GM21717 (cell line): Measurements from ENCODE around the gene DLL3.
A peak's percentile ranks its signal among the peaks of the same experiment; 100 is the strongest.
"Not testable (repeated sequence)": the region's sequence is repeated elsewhere in the genome, so short reads cannot be mapped to it uniquely, and the experiment has no call there.

Experiments used
- ATAC-seq: cut with Tn5 transposase; IDR thresholded peaks from one replicate; pipeline ENCODE4 v1.9.1; 2021; ENCODE audit warnings: mild to moderate bottlenecking, moderate library complexity; ENCODE audit not compliant: unreplicated experiment

DLL3 gene

GRCh38 chr19:39498798-39499642 is at the start of gene DLL3:
TSS of gene DLL3 (plus strand) at chr19:39498947. CDS start at chr19:39498975, 28 bp downstream.
- ATAC-seq: no peak

GRCh38 chr19:39449116-39449797 is 49.5 kb upstream of the DLL3 start:
- no peak for ATAC-seq

DNA sequence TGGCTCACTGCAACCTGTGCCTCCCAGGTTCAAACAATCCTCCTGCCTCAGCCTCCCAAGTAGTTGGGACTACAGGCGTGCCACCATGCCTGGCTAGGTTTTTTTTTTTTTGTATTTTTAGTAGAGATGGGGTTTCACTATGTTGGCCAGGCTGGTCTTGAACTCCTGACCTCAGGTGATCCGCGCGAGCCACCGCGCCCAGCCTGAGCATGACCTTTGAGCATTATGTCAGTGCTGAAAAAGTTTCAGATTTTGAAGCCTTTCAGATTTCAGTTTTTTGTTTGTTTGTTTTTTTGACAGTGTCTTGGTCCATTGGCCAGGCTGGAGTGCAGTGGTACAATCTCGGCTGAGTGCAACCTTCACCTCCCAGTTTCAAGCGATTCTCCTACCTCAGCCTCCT is 47.5 kb upstream of the DLL3 start:
- not testable (repeated sequence) for ATAC-seq

DNA sequence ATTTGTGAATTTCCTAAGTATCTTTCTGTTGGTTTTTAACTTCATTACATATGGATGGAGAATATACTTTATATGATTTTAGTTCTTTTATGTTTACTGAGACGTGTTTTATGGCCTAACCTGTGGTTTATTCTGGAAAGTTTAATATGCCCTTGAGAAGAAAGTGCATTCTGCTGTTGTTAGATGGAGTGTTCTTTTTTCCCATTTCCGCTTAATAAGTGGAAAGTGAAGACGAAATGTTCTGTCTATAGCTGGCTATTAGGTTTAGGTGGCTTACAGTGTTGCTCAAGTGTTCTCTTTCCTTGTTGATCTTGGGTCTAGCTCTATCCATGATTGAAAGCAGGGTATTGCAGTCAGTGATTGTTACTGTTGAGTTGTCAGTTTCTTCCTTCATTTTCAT is 35.3 kb upstream of the DLL3 start:
- no peak for ATAC-seq

DNA sequence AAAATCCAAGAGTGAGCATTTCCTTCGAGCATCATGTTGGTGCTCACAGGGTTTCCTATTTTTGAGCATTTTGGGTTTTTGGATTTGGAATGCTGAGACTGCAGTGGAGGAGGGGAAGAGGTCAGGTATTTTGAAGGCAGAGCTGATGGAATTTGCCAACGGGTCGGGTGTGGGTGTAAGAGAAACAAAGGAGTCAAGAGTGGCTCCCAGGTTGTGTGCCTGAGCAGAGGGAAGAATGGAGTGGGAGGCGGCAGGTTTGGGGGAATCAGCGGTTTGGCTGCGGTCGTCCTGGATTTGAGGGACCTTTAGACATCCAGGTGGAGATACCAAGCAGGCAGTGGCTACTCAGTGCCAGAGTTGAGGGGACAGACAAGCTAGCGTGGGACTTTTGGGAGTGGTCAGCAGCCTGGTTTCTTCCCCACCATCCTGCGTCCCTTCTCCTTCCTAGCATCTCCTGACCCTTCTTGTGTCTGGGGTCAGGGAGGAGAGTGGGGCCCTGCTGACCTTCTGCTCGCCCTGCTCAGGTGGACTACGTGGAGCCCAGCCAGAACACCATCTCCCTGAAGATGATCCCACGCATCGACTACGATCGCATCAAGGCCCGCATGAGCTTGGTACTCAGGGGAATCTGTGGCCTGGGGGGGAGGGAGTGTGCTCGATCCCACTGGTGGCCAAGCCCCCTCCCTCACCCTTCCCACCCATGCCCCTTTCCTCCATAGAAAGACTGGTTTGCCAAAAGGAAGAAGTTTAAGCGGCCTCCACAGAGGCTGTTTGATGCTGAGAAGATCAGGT is 32.6 kb upstream of the DLL3 start:
- ATAC-seq: no peak

GRCh38 chr19:39467941-39468340 is 30.8 kb upstream of the DLL3 start:
- no peak for ATAC-seq

DNA sequence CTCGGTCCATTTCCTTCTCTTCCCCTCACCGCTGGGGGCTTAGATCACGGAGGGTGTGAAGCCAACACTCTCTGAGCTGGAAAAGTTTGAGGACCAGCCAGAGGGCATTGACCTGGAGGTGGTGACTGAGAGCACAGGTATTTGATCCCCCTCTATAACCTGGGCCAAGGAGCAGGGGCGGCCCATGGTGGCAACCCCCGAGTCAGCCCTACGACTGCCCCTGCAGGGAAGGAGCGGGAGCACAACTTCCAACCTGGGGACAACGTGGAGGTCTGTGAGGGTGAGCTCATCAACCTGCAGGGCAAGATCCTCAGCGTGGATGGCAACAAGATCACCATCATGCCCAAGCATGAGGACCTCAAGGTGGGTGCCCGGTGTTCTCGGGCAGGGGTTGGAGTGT is 29.7 kb upstream of the DLL3 start:
- no peak for ATAC-seq

DNA sequence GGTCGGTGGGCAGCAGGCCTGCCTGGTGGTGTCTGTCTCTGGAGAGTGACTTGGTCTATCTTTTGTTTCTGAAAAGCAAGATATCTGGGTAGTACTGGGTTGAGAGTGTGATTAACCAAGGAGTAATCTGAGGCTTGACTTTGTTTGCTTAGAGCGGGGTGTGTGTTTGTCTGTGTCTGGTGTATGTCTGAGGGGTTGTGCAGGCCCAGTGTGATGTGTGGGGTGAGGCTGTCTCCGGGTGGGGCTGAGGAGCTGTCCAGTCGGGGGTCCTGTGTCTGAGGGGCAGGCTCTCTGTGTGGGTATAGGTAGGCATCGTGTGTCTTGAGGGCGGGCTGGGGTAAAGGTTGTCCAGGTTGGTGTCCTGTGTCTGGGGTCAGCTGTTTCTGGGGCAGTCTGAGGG is 29.2 kb upstream of the DLL3 start:
- ATAC-seq: no peak

- no peak for ATAC-seq
Observed at GRCh38 chr19:39470724-39471339, 27.9 kb upstream of the DLL3 start.

- ATAC-seq: no peak
Observed at GRCh38 chr19:39471756-39472536, 26.8 kb upstream of the DLL3 start.

DNA sequence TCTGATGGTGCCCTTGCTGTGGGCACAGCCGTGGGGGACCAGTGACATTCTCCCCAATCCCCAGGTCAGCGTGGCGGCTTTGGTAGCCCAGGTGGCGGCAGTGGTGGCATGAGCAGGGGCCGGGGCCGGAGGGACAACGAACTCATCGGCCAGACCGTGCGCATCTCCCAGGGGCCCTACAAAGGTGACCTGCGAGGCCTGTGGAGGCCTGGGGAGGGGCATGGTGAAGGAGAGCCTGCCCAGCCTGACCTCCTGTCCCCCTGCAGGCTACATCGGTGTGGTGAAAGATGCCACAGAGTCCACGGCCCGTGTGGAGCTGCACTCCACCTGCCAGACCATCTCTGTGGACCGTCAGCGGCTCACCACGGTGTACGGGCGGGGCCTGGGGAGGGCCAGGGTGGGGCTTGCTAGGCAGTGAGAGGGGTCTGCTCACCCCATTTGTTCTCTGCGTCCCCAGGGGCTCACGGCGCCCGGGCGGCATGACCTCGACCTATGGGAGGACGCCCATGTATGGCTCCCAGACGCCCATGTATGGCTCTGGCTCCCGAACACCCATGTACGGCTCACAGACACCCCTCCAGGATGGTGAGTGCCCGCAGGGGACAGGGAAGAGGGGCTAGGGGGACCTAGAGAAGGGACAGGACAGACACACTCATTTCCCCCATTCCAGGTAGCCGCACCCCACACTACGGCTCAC is 25.9 kb upstream of the DLL3 start:
- ATAC-seq: no peak

- ATAC-seq: no peak
Observed at GRCh38 chr19:39473443-39473960, 25.2 kb upstream of the DLL3 start.

DNA sequence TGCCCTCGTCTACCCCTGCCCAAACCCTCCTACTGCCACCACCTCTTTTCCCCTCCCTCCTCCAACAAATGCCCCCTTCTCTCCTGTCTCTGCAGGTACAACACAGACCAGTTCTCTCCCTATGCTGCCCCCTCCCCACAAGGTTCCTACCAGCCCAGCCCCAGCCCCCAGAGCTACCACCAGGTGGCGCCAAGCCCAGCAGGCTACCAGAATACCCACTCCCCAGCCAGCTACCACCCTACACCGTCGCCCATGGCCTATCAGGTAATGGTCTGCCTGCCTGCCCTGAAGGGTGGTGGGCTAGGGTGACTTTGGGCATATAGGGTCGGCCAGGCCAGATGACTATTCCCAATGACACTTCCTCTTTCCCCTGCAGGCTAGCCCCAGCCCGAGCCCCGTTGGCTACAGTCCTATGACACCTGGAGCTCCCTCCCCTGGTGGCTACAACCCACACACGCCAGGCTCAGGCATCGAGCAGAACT is 24.6 kb upstream of the DLL3 start:
- no peak for ATAC-seq

DNA sequence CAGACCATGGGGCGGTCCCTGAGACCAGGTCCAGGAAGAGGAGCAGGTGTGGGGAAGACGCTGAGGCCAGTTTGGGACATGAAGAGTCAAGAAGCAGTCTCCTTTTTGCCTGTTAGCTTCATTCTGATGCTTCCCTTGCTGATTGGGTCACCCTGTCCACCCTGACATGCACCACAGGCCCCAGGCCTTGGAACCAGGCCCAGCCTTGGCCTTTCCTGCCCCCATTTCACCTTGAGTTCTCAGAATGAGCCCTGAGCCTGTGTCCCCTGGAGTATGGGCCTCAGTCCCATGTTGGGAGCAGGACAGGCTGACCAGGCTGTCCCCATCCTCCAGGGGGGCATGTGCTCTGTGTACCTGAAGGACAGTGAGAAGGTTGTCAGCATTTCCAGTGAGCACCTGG is 23.0 kb upstream of the DLL3 start:
- ATAC-seq: no peak

DNA sequence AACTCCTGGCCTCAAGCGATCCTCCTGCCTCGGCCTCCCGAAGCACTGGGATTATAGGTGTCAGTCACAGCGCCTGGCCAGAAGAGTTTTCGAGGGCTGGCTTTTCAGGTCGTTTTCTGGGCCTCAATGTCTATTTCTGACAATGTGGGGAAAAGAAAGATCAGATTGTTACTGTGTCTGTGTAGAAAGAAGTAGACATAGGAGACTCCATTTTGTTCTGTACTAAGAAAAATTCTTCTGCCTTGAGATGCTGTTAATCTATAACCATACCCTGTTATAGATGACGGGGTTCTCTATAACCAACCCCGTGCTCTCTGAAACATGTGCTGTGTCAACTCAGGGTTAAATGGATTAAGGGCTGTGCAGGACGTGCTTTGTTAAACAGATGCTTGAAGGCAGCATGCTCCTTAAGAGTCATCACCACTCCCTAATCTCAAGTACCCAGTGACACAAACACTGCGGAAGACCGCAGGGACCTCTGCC is 19.4 kb upstream of the DLL3 start:
- not testable (repeated sequence) for ATAC-seq

DNA sequence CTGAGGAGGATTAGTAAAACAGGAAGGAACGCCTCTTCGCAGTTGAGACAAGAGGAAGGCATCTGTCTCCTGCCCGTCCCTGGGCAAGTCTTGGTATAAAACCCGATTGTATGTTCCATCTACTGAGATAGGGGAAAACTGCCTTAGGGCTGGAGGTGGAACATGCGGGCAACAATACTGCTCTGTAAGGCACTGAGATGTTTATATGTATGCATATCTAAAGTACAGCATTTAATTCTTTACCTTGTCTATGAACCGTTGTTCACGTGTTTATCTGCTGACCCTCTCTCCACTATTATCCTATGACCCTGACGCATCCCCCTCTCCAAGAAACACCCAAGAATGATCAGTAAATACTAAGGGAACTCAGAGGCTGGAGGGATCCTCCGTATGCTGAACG is 18.8 kb upstream of the DLL3 start:
- no peak for ATAC-seq

- ATAC-seq: peak; percentile 78
Observed at GRCh38 chr19:39480337-39481228, 18.2 kb upstream of the DLL3 start, which contains the start of gene TIMM50. TSS of gene TIMM50 (plus strand) at chr19:39480838. CDS start at chr19:39480854, 16 bp downstream.

- ATAC-seq: peak; percentile 28
Observed at GRCh38 chr19:39481229-39481545, 17.6 kb upstream of the DLL3 start.
